Stimulated activated CD4-positive, alpha-beta T cell treated with anti-CD3 and anti-CD28 coated beads, Interleukin-12 subunit alpha, Interleukin-12 subunit beta, amount 100 ng/mL, for 48 hours (primary cell): ENCODE measurements around the gene ANKRD40CL.

Source experiments
- DNase-seq, 3 donors: peaks; one replicate each; pipeline ENCODE4 v3.0.0-alpha.2; 2020; ENCODE audit warnings: low read depth in 2 of 3, low spot score in 1 of 3

The ANKRD40CL gene

DNA sequence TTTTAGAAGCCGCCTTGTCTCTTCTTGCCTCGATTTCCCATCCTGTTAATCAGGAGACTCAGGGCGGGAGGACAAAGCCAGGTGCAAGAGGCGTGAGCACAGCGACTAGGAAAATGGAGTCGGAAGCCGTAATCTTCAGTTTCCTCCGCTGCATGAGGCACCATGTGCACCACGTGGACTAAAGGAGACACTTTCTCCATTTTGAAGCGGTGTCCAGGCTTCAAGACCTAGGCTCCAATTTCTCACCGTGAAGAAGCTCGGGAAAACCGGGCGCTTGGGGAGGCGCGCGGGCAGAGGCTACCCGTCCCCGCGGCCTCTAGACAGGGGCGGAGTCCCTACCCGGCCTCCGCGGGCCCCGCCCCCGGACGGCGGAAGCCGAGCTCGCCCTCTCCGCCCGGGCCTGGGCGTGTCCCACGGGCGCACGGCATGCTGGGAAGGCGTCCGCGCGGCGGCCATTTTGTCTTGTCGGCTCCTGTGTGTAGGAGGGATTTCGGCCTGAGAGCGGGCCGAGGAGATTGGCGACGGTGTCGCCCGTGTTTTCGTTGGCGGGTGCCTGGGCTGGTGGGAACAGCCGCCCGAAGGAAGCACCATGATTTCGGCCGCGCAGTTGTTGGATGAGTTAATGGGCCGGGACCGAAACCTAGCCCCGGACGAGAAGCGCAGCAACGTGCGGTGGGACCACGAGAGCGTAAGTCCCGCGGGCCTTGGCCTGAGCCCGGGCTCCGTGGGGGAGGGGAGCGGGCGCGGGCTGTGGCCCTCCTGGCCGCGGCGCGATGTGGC is 48.0 kb downstream of the ANKRD40CL start, which contains the start of gene LUC7L3:
LUC7L3 (plus strand) TSS at position 460 of the 780 bp plus-strand sequence; CDS start at position 590, 130 bp downstream.
- peak; percentile 83 to 93 (median 86) for DNase-seq

DNA sequence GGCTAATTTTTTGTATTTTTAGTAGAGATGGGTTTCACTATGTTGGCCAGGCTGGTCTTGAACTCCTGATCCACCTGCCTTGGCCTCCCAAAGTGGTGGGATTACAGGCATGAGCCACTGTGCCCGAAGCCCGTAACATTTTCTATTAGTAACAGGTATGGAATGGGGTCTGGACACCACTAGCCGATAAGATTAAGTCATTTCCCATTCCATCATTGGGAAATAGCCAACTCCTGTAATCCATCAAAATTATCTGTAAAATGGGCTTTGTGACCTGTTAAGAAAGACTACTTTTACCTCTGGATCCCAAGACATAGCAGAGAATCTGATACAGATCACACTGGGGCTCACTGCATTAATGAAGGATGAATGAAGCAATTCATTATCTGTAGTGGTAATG is 51.8 kb downstream of the ANKRD40CL start:
- no peak for DNase-seq

DNA sequence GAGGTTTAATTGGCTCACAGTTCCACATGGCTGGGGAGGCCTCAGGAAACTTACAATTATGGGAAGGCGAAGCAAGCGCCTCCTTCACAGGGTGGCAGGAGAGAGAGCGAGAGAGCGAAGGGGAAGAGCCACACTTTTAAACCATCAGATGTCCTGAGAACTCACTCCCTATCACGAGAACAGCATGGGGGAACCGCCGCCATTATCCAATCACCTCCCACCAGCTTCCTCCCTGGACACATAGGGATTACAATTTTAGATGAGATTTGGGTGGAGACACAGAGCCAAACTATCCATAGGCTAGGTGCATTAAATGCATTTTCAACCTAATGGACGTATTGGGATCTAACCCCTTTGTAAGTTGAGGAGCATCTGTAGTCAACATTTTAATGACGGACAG is 54.7 kb downstream of the ANKRD40CL start:
- no peak for DNase-seq
